Endothelial cell of umbilical vein (primary cell): ENCODE data around the gene IPO4. TPM values are rescaled to one million over a fixed set of nuclear protein-coding genes. Genes with fewer than 3 reads are reported as not detected.

Experiments
- BruUV-seq: library from RNA; stranded (reverse); fragments of 400-500 nt; replicated peaks from 2 replicates; lab custom pipeline; 2021; lab: Mats Ljungman, UMichigan
- CTCF ChIA-PET: fragments of 300-600, 350-600 bp; sonication (Branson Sonifier 250); formaldehyde crosslinking; loops from one replicate; lab custom pipeline; 2021; ENCODE audit warnings: antibody characterized with exemption, inconsistent platforms; lab: Charles Lee
- POLR2A ChIA-PET: fragments of 300-600, 350-600 bp; sonication (Branson Sonifier 250); formaldehyde crosslinking; loops from one replicate; lab custom pipeline; 2021; ENCODE audit warnings: antibody characterized with exemption, inconsistent platforms; lab: Charles Lee
- DNase-seq: peaks from one replicate; pipeline ENCODE4 v3.0.0-alpha.2; 2011; ENCODE audit warnings: low read depth, low spot score
- FAIRE-seq: peaks from 2 replicates; lab custom pipeline; 2011; peaks lifted over from hg19 to GRCh38; lab: Jason Lieb, UNC
- H2AFZ ChIP-seq: 2 replicates; pipeline ENCODE4 v1.6.0; 2012; ENCODE audit warnings: low read depth, low read length, control low read depth, inconsistent platforms
- H3K27ac ChIP-seq: 2 replicates; pipeline ENCODE4 v1.5.1; 2011; ENCODE audit warnings: low read depth, mild to moderate bottlenecking, control low read depth, low read length, moderate library complexity; ENCODE audit not compliant: insufficient read depth
- H3K27me3 ChIP-seq, 2 experiments: 2 replicates each; pipeline versions ENCODE4 v1.6.0 to v1.6.1; 2011; ENCODE audit warnings: low read length in 2 of 2, mixed read lengths in 1 of 2; ENCODE audit not compliant: control insufficient read depth in 2 of 2, insufficient read depth in 2 of 2
- H3K36me3 ChIP-seq, 2 experiments: 2 replicates in 1 of 2; 3 replicates in 1 of 2; pipeline ENCODE4 v1.5.1; 2011; ENCODE audit warnings: low read length in 2 of 2, mild to moderate bottlenecking in 1 of 2, moderate library complexity in 1 of 2; ENCODE audit not compliant: control insufficient read depth in 2 of 2, insufficient read depth in 2 of 2; ENCODE audit errors: extremely low read depth in 1 of 2
- H3K4me1 ChIP-seq: 3 replicates; pipeline ENCODE4 v1.5.1; 2011; ENCODE audit warnings: mild to moderate bottlenecking, low read length; ENCODE audit not compliant: control insufficient read depth, insufficient read depth; ENCODE audit errors: extremely low read depth
- H3K4me2 ChIP-seq: 2 replicates; pipeline ENCODE4 v1.6.1; 2011; ENCODE audit warnings: low read length, control low read depth, mixed read lengths; ENCODE audit not compliant: insufficient read depth
- H3K4me3 ChIP-seq, 3 experiments: fragments of 200-600 bp in 1 of 3; sonication (generic), shearing (Covaris generic) in 1 of 3; replicated peaks in 1 of 3; 2 replicates each; pipeline ENCODE4 v1.5.1; 2011 to 2016; ENCODE audit warnings: control low read depth in 3 of 3, low read length in 3 of 3, mild to moderate bottlenecking in 2 of 3, inconsistent platforms in 1 of 3, low read depth in 1 of 3, moderate library complexity in 1 of 3; ENCODE audit not compliant: insufficient read depth in 1 of 3
- H3K79me2 ChIP-seq: 2 replicates; pipeline ENCODE4 v1.6.0; 2012; ENCODE audit warnings: low read length, inconsistent platforms; ENCODE audit not compliant: control insufficient read depth, insufficient read depth
- H3K9ac ChIP-seq: replicated peaks from 2 replicates; pipeline ENCODE3; 2011; ENCODE audit warnings: low read length, control low read depth; ENCODE audit not compliant: insufficient read depth; ENCODE audit errors: extremely low read depth
- H3K9me1 ChIP-seq: replicated peaks from 3 replicates; pipeline ENCODE4 v1.6.0; 2011; ENCODE audit warnings: mild to moderate bottlenecking, low read length; ENCODE audit not compliant: control insufficient read depth, insufficient read depth; ENCODE audit errors: extremely low read depth
- H3K9me3 ChIP-seq: replicated peaks from 2 replicates; pipeline ENCODE4 v1.5.1; 2012; ENCODE audit warnings: low read length, inconsistent platforms; ENCODE audit not compliant: control insufficient read depth, insufficient read depth
- H4K20me1 ChIP-seq: replicated peaks from 2 replicates; pipeline ENCODE3; 2011; ENCODE audit warnings: mild to moderate bottlenecking, low read length; ENCODE audit not compliant: control insufficient read depth, insufficient read depth; ENCODE audit errors: extremely low read depth
- EZH2 ChIP-seq: IDR thresholded peaks from 2 replicates; pipeline ENCODE4 v1.6.1; 2012; ENCODE audit warnings: borderline replicate concordance, low read depth, mild to moderate bottlenecking, moderate library complexity, low read length, inconsistent platforms; ENCODE audit not compliant: severe bottlenecking
- FOS ChIP-seq: IDR thresholded peaks from 2 replicates; pipeline ENCODE4 v1.6.1; 2011; ENCODE audit warnings: mild to moderate bottlenecking, low read length, moderate library complexity, borderline replicate concordance; ENCODE audit not compliant: insufficient read depth
- GATA2 ChIP-seq: IDR thresholded peaks from 2 replicates; pipeline ENCODE4 v1.7.0; 2011; ENCODE audit warnings: low read depth, mild to moderate bottlenecking, moderate library complexity, mixed read lengths, low read length; ENCODE audit not compliant: insufficient read length, insufficient read depth
- JUN ChIP-seq: IDR thresholded peaks from 2 replicates; pipeline ENCODE4 v1.6.1; 2011; ENCODE audit warnings: borderline replicate concordance, low read depth; ENCODE audit not compliant: insufficient read length, insufficient read depth
- MYC ChIP-seq: IDR thresholded peaks from one replicate; pipeline ENCODE4 v1.6.1; 2011; ENCODE audit warnings: mild to moderate bottlenecking, low read depth, low read length
- POLR2A ChIP-seq: IDR thresholded peaks from 2 replicates; pipeline ENCODE4 v1.6.1; 2012; ENCODE audit warnings: low read depth, mild to moderate bottlenecking, control low read depth, low read length
- POLR2AphosphoS5 ChIP-seq: IDR thresholded peaks from 2 replicates; pipeline ENCODE4 v1.6.1; 2012; ENCODE audit warnings: low read depth, mild to moderate bottlenecking, control low read depth, low read length, moderate library complexity; ENCODE audit not compliant: insufficient read depth
- dilution Hi-C: fragments of 300-500 bp; cut with MboI; formaldehyde crosslinking; loops from one replicate; pipeline ENCODE4 v1.15.0; 2019; ENCODE audit warnings: low sequenced_read_pairs; ENCODE audit not compliant: extremely low pct_ligation_motif_present
- intact Hi-C: fragments of 100-400 bp; cut with micrococcal nuclease; formaldehyde crosslinking; loops from one replicate; pipeline ENCODE4 v1.10.0; 2022
- polyA plus RNA-seq, 4 experiments: library from polyadenylated mRNA; depleted of rRNA in 3 of 4; stranded (reverse) in 3 of 4; unstranded in 1 of 4; fragments of >200 nt; gene quantifications; 2 replicates each; pipeline versions ENCODE4 v1.2.1 to v1.2.3, GENCODE V29; 2011 to 2012; ENCODE audit warnings: missing spikeins in 1 of 4
- total RNA-seq: library from RNA; stranded (reverse); gene quantifications from 2 replicates; pipeline ENCODE4 v1.2.3, GENCODE V29; 2021
- TF ChIP-seq, protein P1 (sequence below), 2 donors: IDR thresholded peaks; 1 replicate in 1 of 2; 2 replicates in 1 of 2; pipeline ENCODE4 v1.5.1; 2011; ENCODE audit warnings: low read length in 2 of 2, mild to moderate bottlenecking in 2 of 2, moderate library complexity in 2 of 2, control low read depth in 1 of 2, inconsistent platforms in 1 of 2, low read depth in 1 of 2; ENCODE audit not compliant: insufficient read depth in 1 of 2; ENCODE audit errors: extremely low read depth in 1 of 2
- TF ChIP-seq, protein P2 (sequence below): IDR thresholded peaks from 2 replicates; pipeline ENCODE4 v1.6.1; 2011; ENCODE audit not compliant: insufficient read depth, insufficient read length

IPO4 gene
- total and polyA plus RNA-seq, 2 donors (not counting 3 experiments of a cell fraction or from before 2014, with no cell fraction given), result 24.6 to 66.5 TPM

- no peak for FAIRE-seq
- CTCF ChIA-PET, result interaction anchor here (0.7 to 2.6 kb wide), 4 partner anchors 9 to 79 kb away, joined by 3 to 15 read pairs (median 8); partner anchors contain the start of genes IRF9, PSME2 and RNF31
Observed at GRCh38 chr14:24137529-24138395, 50.9 kb downstream of the IPO4 start.

More at GRCh38 chr14:24137529-24138395, 50.9 kb downstream of the IPO4 start:
- H3K4me2 ChIP-seq, result no peak overlapping the region
- H3K36me3 ChIP-seq, result peaks cover 6 to 19% of the 10 kb centered on the region in 2 experiments
- H2AFZ ChIP-seq, result no peak overlapping the region
- H3K27me3 ChIP-seq, result no peaks in the 10 kb centered on the region
- POLR2A ChIA-PET, result interaction anchor here (0.7 to 0.8 kb wide), 2 partner anchors 9 to 23 kb away, joined by 3 to 4 read pairs; partner anchors contain the start of genes DCAF11, NRL, PSME2 and RNF31
- no peak overlapping the region for H3K9ac ChIP-seq
- dilution Hi-C loops, result no loop called here
- no peaks in the 10 kb centered on the region for H3K9me1 ChIP-seq
- peaks cover 19% of the 10 kb centered on the region for H3K4me1 ChIP-seq
- H3K27ac ChIP-seq, result no peak overlapping the region
- DNase-seq, result no peak
- H4K20me1 ChIP-seq, result no peaks in the 10 kb centered on the region
- H3K4me3 ChIP-seq, result no peak overlapping the region
- no peaks in the 10 kb centered on the region for H3K9me3 ChIP-seq
- H3K79me2 ChIP-seq, result peaks cover 21% of the 10 kb centered on the region
- intact Hi-C loops, result no loop called here
- no TSS peak for BruUV-seq
- TF ChIP-seq POLR2A (no peak), POLR2AphosphoS5 (no peak), EZH2 (no peak), JUN (no peak), FOS (no peak), MYC (no peak), GATA2 (no peak)
- TF ChIP-seq, protein P1, sequence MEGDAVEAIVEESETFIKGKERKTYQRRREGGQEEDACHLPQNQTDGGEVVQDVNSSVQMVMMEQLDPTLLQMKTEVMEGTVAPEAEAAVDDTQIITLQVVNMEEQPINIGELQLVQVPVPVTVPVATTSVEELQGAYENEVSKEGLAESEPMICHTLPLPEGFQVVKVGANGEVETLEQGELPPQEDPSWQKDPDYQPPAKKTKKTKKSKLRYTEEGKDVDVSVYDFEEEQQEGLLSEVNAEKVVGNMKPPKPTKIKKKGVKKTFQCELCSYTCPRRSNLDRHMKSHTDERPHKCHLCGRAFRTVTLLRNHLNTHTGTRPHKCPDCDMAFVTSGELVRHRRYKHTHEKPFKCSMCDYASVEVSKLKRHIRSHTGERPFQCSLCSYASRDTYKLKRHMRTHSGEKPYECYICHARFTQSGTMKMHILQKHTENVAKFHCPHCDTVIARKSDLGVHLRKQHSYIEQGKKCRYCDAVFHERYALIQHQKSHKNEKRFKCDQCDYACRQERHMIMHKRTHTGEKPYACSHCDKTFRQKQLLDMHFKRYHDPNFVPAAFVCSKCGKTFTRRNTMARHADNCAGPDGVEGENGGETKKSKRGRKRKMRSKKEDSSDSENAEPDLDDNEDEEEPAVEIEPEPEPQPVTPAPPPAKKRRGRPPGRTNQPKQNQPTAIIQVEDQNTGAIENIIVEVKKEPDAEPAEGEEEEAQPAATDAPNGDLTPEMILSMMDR (IDR thresholded peaks at IDR 0.05; ENCODE audit: extremely low read depth in 1 of 2, insufficient read depth in 1 of 2, low read depth in 1 of 2, low read length in 2 of 2), result no peak
- TF ChIP-seq, protein P2, sequence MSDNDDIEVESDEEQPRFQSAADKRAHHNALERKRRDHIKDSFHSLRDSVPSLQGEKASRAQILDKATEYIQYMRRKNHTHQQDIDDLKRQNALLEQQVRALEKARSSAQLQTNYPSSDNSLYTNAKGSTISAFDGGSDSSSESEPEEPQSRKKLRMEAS, result no peak
